ENCODE data around the gene CNIH3. TPM values are rescaled to one million over a fixed set of nuclear protein-coding genes. Genes with fewer than 3 reads are reported as not detected.

The CNIH3 gene
- total RNA-seq, 1 experiment from 2014 or later: 4.2 TPM

DNA sequence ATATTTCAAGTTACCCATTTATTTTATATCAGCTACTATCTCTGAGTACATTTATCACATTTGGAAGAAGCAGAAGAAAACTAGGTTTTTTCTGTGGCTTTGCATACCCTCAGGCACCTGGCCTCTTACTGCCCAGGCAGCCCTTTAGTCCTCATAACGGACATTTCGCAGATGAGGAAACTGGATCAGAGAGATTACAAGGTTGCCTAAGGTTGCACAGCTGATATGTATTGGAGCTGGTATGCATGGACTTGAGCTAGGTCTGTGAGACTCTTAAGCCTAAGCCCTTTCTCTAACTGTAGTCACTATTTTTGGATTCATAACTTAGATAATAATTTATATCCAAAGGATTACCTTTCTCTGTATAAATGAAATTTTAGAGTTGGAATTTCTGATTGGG is 4.0 kb downstream of the CNIH3 start:
- Mint-ChIP-seq H3K9me3 (peaks cover 11 to 13% of the 10 kb centered on the region in 2 experiments), H3K4me3 (no peak overlapping the region), H3K27me3 (ENCODE audit: low read depth) (peaks cover 86% of the 10 kb centered on the region), H3K36me3 (ENCODE audit: insufficient read depth in 1 of 3, low read depth in 3 of 3) (peaks cover 7 to 8% (median 7%) of the 10 kb centered on the region in 3 experiments), H3K27ac (no peak overlapping the region), H3K4me1 (peaks cover 15 to 22% of the 10 kb centered on the region in 2 experiments)
- TF ChIP-seq CTCF (conservative IDR thresholded peaks at IDR 0.05): no peak
- no peaks in the 10 kb centered on the region for H3K9me3 ChIP-seq (ENCODE audit: control insufficient read depth, low read depth, low read length)
- no CpG with 5 or more reads among the region's 2 CpGs for WGBS (ENCODE audit: extremely low coverage, insufficient read length, low lambda C conversion rate)
- no peak overlapping the region for H2BK5ac ChIP-seq (ENCODE audit: insufficient read length, low read length)
- H3K23me2 ChIP-seq (ENCODE audit: insufficient read length, low read depth, low read length, poor library complexity, severe bottlenecking): peaks cover 23% of the 10 kb centered on the region
- no peaks in the 10 kb centered on the region for H3K4me1 ChIP-seq (ENCODE audit: insufficient read depth, low read length)
- H2BK120ac ChIP-seq (ENCODE audit: low read depth, low read length, poor library complexity, severe bottlenecking): no peak overlapping the region
- H4K91ac ChIP-seq (ENCODE audit: insufficient read length, low read depth, low read length): no peak overlapping the region
- H3K4ac ChIP-seq (ENCODE audit: low read depth, low read length): no peak overlapping the region
- no peaks in the 10 kb centered on the region for H3K79me2 ChIP-seq (ENCODE audit: insufficient read depth, low read length)
- no peak overlapping the region for H2BK15ac ChIP-seq (ENCODE audit: low read depth, low read length)
- H2AFZ ChIP-seq (ENCODE audit: low read length): no peak overlapping the region
- no peak overlapping the region for H3K9ac ChIP-seq (ENCODE audit: extremely low read depth, insufficient read length, low read length)
- no peak overlapping the region for H3K4me2 ChIP-seq (ENCODE audit: insufficient read depth, insufficient read length, low read length)
- no peak overlapping the region for H4K8ac ChIP-seq (replicated peaks; ENCODE audit: insufficient read length, low read depth, low read length)
- H4K20me1 ChIP-seq (ENCODE audit: control insufficient read depth, insufficient read depth, insufficient read length): no peaks in the 10 kb centered on the region
- H4K5ac ChIP-seq (ENCODE audit: insufficient read length, low read depth, low read length): no peak overlapping the region
- H3K18ac ChIP-seq (ENCODE audit: insufficient read length, low read depth, low read length): no peak overlapping the region
- no peak overlapping the region for H2BK20ac ChIP-seq (ENCODE audit: low read depth, low read length, poor library complexity, severe bottlenecking)
- no peak overlapping the region for H3K27ac ChIP-seq (ENCODE audit: insufficient read length, low read depth, low read length)
- H3K27me3 ChIP-seq (ENCODE audit: insufficient read depth, low read length): peaks cover 34% of the 10 kb centered on the region
- no peak overlapping the region for H2BK12ac ChIP-seq (ENCODE audit: insufficient read length, low read depth, low read length)
- no peak overlapping the region for H3K56ac ChIP-seq (ENCODE audit: insufficient read length, low read depth, low read length)
- no peak overlapping the region for H2AK5ac ChIP-seq (ENCODE audit: insufficient read length, low read length)
- H3T11ph ChIP-seq (ENCODE audit: low read length): no peak overlapping the region
- no peak overlapping the region for H3K23ac ChIP-seq (ENCODE audit: insufficient read length, low read depth, low read length)
- DNase-seq: no peak
- H3K14ac ChIP-seq (ENCODE audit: insufficient read depth, low read length): no peak overlapping the region
- no peaks in the 10 kb centered on the region for H3K79me1 ChIP-seq (ENCODE audit: insufficient read depth, low read depth, low read length, poor library complexity, severe bottlenecking)
